22Rv1 (cell line): ENCODE data around the gene KRTAP3-2.

Experiments used
- CTCF ChIP-seq: fragments of 450-650 bp; IDR thresholded peaks from 2 replicates; pipeline ENCODE4 v1.5.1; 2017; ENCODE audit warnings: mild to moderate bottlenecking
- ZFX ChIP-seq: fragments of 450-650 bp; IDR thresholded peaks from 2 replicates; pipeline ENCODE4 v1.6.1; 2017; ENCODE audit warnings: antibody characterized with exemption, borderline replicate concordance

- no peak for TF ChIP-seq CTCF
- no peak for TF ChIP-seq ZFX
Measured at GRCh38 chr17:41018541-41018940, 18.8 kb upstream of the KRTAP3-2 start.
